Mononuclear cell (primary cell): Measurements from ENCODE around the gene SH2D3C. TPM values are rescaled to one million over a fixed set of nuclear protein-coding genes. Genes with fewer than 3 reads are reported as not detected.

Experiments
- H3K27me3 ChIP-seq: 2 replicates; pipeline ENCODE4 v1.6.0; 2011; ENCODE audit warnings: low read length, control low read depth; ENCODE audit not compliant: insufficient read depth
- H3K4me1 ChIP-seq: 2 replicates; pipeline ENCODE4 v1.5.1; 2011; ENCODE audit warnings: mild to moderate bottlenecking, low read length, control low read depth; ENCODE audit not compliant: insufficient read depth
- H3K4me3 ChIP-seq: 2 replicates; pipeline ENCODE4 v1.5.1; 2011; ENCODE audit warnings: mild to moderate bottlenecking, low read length, moderate library complexity
- H3K9me3 ChIP-seq: 2 replicates; pipeline ENCODE4 v1.5.1; 2011; ENCODE audit warnings: low read depth, mild to moderate bottlenecking, control low read depth, low read length
- total RNA-seq: library from RNA; depleted of rRNA; stranded (reverse); fragments of >200 nt; gene quantifications from one replicate; pipeline ENCODE4 v1.2.3, GENCODE V29; 2012

SH2D3C gene
- total RNA-seq, 1 donor, result 12.6 TPM

DNA sequence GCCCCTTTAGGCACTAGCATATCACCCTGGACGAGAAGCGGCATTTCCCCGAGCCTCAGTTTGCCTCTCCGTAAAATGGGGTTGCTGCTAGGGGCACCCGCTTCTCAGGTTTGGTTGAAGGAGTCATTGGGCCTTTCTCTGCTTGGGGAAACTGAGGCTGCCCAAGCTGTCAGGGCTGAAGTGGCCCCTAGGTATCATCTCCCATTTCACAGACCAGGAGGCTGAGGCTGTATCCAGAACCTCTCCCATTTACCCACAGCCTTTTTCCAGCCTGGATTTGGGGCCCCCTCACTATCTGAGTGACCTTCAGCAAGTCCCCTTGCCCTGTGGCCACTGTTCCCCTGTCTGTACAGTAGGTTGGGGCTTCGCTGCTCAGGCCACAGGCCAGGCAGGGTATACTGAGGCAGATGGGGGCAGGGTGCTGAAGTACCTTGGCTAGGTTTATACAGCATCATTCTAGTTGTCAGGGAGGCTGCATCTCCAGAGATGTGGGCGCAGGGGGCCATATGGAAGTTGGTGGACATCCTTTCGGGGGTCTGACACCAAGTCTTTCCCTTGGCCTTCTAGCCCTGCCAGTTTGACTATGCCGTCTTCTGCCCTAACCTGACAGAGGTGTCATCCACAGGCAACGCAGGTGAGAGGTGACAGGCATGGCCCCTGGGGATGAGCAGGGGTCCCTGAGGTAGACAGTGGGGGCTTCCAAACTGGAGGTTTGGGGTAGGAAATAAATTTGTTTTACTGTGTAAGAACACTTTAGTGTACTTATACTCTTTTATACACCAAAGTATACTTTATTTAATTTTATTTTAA, 32.1 kb upstream of the SH2D3C start:
- H3K9me3 ChIP-seq, result no peaks in the 10 kb centered on the region
- no peaks in the 10 kb centered on the region for H3K4me1 ChIP-seq
- H3K27me3 ChIP-seq, result no peaks in the 10 kb centered on the region
- H3K4me3 ChIP-seq, result no peak overlapping the region

DNA sequence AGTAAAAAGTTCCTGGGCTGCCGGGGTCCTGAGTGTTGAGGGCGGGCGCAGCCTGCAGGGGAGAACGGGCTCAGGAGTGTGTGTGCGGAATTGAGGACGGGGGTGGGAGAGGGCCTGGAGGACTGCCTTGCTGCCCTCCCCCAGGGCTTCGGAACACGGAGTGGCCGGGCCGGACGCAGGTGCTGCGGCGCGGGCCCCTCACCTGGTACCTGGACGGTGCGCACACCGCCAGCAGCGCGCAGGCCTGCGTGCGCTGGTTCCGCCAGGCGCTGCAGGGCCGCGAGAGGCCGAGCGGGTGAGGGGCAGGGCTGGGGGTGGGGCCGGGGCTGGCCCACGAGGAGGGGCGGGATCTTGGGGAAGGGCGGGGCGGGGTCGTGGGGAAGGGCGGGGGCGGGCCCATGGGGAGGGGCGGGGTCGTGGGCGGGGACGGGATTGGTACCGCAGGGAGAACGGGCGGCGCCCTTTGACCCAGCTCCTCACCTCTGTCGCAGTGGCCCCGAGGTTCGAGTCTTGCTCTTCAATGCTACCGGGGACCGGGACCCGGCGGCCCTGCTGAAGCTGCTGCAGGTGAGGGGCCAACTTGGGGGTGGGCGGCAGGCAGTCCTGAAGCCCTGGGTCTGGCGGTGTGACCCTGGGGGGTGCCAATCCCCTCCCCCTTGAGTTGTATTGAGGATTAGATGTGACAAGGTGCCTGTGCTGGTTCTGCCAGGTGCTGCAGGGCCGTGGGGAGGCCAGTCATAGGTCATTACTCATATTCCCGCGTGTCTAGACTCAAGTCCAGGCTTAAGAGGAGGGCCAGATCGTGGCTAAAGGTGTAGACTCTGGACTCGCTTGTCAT, 31.3 kb upstream of the SH2D3C start:
- Histone ChIP-seq H3K27me3 (no peaks in the 10 kb centered on the region), H3K9me3 (no peaks in the 10 kb centered on the region), H3K4me3 (no peak overlapping the region), H3K4me1 (no peaks in the 10 kb centered on the region)

DNA sequence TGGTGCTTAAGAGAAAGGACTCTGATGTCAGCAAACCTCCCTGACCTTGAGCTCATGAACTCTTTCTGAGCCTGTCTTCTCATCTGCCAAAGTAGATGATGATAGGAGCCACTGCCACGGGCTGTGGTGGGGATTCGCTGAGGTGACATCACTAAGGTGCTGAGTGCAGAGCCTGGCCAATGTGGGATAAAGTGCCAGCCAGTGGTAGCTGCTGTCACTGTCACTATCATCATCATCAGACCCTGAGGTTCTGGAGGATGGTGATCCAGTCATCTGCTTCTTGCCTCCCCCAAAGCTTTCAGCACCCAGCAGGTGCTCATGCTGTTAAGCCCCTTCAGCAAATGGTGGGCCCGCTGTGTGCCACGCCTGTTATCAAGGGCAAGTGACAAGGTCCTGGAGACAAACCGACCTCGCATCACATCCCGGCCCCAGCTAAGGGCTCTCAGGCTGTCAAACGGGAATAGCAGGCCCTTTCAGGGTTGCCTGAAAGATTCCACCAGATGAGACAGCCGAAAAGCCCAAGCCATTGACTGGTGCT, 30.6 kb upstream of the SH2D3C start:
- Histone ChIP-seq H3K4me3 (no peak overlapping the region), H3K9me3 (no peaks in the 10 kb centered on the region), H3K27me3 (no peaks in the 10 kb centered on the region), H3K4me1 (peaks cover 5% of the 10 kb centered on the region)

DNA sequence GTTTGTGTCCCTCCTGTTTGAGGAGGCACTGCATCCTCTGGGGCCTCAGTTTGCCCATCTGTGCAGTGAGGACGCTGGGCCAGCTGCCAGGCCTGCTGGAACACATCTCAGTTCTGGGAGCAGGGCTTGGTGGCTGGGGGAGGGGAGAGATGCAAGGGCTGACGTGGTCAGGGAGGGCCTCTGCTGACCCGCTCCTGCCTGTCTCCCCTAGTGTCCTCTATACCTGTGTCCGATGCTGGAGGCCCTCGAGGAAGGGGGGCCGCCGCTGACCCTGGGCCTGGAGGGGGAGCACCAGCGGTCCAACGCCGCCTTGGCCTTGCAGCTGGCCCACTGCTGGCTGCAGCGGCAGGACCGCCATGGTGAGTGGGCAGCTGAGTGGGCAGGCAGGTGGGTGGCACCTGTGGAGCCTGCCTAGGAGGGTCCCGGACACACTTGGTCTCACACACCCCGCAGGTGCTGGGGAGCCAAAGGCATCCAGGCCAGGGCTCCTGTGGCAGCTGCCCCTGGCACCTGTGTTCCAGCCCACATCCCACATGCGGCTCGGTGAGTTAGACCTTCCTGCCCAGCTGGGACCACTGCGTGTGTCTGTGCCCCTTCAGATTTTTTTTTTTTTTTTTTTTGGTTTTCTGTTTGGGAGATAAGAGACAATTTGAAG, 30.0 kb upstream of the SH2D3C start:
- Histone ChIP-seq H3K4me3 (no peak overlapping the region), H3K27me3 (no peaks in the 10 kb centered on the region), H3K9me3 (no peaks in the 10 kb centered on the region), H3K4me1 (peaks cover 11% of the 10 kb centered on the region)

DNA sequence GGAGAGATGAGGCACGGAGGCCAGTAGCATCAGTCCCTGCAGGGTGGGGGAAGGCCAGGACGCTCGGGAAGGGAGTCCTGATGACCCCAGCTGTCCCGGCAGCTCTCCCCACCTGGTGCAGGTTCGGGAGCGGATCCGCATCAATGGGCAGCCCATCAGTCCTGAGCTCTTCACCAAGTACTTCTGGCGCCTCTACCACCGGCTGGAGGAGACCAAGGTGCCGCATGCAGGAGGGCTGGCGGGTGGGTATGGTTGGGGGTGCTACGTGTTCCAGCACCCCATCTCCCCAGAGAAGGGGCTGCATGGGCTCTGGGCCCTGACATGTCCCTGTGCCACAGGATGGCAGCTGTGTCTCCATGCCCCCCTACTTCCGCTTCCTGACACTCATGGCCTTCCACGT, 28.4 kb upstream of the SH2D3C start:
- Histone ChIP-seq H3K27me3 (no peaks in the 10 kb centered on the region), H3K9me3 (no peaks in the 10 kb centered on the region), H3K4me1 (peaks cover 21% of the 10 kb centered on the region), H3K4me3 (no peak overlapping the region)

DNA sequence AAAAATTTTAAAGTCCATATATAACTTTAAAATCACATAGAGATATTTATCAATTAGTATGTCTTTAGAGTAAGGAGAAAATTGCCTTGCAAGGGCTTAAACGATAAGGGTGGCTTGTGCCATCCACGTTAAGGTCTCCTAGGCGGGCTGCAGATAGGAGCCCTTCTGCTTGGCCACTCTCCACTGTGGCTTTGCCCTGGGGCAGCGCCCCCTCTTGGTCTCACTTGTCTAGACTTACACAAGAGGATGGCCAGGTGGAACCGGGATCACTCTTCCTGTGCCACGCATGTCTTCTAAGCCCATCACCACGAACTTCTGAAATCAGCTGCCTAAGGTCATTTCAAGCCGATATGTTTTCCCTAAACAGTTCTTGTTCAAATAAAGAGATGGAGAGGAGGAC, 27.2 kb upstream of the SH2D3C start:
- Histone ChIP-seq H3K4me1 (peaks cover 31% of the 10 kb centered on the region), H3K27me3 (no peaks in the 10 kb centered on the region), H3K4me3 (no peak overlapping the region), H3K9me3 (no peaks in the 10 kb centered on the region)

DNA sequence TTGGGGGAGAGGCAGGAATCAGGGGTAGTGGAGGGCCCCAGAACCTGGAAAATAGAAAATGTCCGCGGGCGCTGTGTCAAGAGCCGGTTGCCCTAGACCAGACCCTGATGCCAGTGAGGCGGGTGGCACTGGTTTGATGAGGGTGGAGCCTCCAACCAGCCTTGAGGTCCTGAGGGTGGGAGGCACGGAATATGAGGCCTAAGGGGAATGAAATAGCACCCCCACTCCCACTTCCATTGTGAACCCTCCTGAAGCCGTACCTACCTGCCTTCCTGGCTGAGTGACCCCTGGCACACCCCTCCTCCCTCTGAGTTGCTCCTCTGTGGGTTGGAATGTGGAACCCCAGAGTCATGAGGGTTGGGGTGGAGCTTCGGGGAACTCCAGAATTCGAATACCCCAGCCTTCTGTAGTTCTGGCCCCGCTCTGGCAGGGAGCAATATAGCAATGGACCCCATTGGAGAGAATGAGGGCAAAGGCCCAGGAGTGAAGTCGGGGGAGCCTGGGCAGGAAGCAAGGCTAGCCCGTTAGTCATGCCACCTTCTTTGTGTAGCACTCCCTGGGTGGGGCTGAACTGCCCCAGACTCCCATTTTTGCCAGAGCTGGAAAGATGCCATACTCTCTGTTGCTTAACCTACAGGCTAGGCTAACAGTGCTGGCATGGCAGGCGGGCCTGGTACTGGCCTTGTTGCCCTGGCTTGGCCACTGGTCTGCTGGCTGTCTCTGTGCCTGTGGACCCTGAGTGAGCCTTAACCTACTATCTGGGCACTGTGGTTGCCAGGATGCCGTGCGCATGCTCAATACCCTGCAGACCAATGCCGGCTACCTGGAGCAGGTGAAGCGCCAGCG, 25.3 kb upstream of the SH2D3C start:
- H3K9me3 ChIP-seq, result no peaks in the 10 kb centered on the region
- peak overlapping the region; percentile 60 for H3K4me3 ChIP-seq
- H3K27me3 ChIP-seq, result no peaks in the 10 kb centered on the region
- H3K4me1 ChIP-seq, result peaks cover 31% of the 10 kb centered on the region

DNA sequence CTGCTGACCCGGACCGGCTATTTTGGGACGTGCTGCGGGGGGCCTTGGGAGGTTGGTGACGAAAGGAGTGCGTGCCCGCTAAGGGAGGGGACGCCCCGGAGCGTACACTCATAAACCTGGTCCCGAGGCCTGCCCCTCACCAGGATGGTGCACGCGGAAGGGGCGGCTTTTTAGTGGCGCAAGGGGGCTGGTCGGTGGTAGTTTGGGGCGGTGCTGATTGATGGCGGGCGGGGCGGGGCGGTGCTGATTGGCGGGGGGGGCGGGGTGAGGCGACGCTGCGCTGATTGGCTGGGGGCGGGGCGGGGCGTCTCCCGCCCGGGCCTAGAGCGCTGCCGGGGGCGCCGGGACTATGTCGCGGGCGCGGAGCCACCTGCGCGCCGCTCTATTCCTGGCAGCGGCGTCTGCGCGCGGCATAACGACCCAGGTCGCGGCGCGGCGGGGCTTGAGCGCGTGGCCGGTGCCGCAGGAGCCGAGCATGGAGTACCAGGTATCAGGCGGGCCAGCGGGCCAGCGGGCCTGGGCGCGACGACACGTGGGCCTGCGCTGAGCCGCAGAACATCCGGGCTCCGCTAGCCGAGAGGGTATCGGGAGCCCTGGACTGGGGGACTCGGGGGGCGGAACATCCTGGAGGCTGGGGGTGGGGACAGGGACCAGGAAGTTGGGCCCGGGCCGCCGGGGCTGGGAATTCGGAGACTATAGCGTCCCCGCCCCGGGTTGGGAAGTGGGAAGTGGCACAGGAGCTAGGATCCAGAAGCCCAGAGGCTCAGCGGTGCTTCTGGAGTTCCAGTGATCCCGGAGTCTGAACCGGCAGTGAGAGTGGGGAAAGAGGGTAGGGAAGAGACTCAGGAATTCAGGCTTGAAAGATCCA, 24.3 kb upstream of the SH2D3C start, which contains the start of gene FPGS:
Gene FPGS (plus strand): TSS at position 307 of the 868 bp plus-strand sequence. CDS start 43 bp downstream, at position 350.
- Histone ChIP-seq H3K27me3 (no peaks in the 10 kb centered on the region), H3K4me3 (peak within 1 kb of the TSS; percentile 60), H3K9me3 (no peaks in the 10 kb centered on the region), H3K4me1 (peaks cover 32% of the 10 kb centered on the region)

DNA sequence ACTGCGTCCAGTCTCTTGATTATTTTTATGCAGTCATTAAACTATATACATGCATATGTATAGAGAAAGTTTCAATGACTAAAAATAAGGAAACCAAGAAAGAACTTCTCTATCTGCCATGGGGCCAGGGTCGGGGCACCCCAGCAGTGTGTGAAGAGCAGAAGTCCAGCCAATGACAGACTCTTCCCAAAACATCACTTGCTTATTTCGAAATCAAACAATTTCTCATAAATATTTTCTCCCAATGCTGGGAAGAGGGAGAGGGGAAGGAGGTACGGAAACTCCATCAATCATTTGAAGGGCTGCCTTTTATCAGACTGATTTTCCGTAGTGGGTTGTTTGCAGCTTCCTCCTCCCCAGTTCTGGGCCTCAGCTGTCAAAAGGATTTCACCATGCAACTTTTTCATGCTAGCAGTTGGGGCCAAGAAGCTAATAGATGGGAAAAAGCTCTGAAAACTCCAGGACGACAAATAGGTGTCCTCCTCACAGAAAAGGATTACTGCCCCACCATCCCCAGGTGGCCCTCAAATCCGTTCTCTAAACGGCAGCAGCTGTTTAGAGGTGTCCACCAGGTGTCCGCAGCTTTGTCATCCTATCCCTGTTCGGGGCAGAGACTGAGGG, 23.6 kb upstream of the SH2D3C start:
- Histone ChIP-seq H3K4me3 (peak overlapping the region; percentile 42), H3K9me3 (no peaks in the 10 kb centered on the region), H3K4me1 (peaks cover 39% of the 10 kb centered on the region), H3K27me3 (no peaks in the 10 kb centered on the region)

DNA sequence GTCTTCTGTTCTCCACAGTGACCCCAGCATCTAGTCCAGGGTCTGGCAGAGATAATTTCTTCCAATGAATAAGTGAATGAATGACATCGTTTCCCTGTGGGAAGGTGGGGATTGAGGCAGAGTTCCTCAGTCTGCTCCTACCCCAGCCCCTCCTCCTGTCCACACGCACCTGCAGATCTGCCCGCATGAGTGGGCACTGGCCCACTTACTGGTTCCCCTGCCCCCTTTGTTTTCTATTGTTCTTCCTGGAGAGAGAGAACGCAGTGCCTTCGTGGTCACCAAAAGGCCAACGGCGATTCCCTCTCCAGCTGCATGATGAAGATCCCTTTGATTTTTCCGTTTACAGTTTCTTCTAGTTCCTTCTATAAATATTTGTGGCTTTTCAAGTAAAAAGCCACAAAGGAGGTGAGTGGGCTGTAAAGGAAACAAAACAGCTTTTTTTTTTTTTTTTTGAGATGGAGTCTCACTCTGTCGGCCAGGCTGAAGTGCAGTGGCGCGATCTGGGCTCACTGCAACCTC, 18.4 kb upstream of the SH2D3C start:
- Histone ChIP-seq H3K9me3 (no peaks in the 10 kb centered on the region), H3K4me1 (peaks cover 30% of the 10 kb centered on the region), H3K4me3 (no peak overlapping the region), H3K27me3 (no peaks in the 10 kb centered on the region)

DNA sequence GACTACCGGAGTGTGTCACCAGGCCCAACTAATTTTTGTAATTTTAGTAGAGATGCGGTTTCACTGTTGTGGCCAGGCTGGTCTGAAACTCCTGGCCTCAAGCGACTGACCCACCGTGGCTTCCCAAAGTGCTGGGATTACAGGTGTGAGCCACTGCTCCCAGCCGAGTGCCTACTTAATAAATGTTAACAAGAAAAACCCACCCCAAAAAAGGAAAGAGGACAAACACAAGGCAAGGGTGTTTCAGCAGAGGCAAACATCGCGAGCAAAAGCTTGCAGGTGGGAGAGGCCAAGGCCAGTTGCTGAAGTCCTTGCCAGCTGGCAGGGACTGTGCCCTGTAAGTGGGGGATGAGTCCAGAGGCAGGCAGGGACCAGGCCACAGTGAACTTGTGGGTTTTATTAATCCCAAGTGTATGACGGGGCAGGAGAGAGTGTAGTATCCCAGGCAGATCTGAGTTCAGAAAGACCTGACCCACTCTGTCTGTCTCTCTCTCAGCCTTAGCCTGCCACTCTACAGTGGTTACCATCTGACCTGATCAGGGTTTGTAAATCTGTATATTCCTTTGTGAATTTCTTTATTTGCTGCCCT, 17.9 kb upstream of the SH2D3C start:
- no peak overlapping the region for H3K4me3 ChIP-seq
- H3K27me3 ChIP-seq, result no peaks in the 10 kb centered on the region
- H3K4me1 ChIP-seq, result peaks cover 24% of the 10 kb centered on the region
- H3K9me3 ChIP-seq, result no peaks in the 10 kb centered on the region

DNA sequence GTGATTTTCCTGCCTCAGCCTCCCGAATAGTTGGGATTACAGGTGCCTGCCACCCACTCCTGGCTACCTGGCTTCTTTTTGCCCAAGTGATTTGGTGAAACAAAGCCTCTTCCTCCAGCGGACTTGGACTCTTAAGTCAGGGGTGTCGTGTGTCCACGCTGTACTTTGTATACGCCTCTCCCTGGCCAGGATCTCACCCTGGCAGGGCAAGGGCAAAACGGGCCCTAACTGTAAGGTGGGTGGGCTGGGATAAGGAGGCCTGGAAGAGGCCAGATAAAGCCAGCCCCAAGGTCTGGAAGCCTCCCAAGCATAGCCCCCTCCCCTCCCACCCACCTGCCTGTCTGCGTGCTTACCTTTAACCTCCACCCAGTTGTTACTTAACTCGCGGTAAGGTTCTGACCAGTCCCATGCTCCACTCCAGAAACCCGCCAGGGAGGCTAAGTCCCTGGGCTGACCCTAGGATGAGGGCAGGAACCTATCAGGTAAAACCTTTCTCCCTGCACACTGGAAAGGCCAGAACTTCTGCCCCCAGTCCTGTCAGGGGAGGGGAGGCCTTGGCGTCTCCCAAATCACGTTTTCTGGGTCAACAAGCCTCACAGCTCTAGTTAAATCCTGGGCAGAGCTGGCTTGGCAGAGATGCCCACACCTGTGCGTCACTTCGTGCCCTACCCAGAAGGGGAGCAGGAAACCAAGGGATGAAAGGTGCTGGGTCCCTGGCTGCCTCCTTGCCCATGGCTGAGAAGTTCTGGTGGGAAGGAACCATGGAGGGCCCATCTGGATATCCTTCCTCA, 15.7 kb upstream of the SH2D3C start:
- H3K9me3 ChIP-seq, result no peaks in the 10 kb centered on the region
- peaks cover 20% of the 10 kb centered on the region for H3K4me1 ChIP-seq
- no peak overlapping the region for H3K4me3 ChIP-seq
- H3K27me3 ChIP-seq, result no peaks in the 10 kb centered on the region
